ENCODE results near the gene TBC1D5.

DNA sequence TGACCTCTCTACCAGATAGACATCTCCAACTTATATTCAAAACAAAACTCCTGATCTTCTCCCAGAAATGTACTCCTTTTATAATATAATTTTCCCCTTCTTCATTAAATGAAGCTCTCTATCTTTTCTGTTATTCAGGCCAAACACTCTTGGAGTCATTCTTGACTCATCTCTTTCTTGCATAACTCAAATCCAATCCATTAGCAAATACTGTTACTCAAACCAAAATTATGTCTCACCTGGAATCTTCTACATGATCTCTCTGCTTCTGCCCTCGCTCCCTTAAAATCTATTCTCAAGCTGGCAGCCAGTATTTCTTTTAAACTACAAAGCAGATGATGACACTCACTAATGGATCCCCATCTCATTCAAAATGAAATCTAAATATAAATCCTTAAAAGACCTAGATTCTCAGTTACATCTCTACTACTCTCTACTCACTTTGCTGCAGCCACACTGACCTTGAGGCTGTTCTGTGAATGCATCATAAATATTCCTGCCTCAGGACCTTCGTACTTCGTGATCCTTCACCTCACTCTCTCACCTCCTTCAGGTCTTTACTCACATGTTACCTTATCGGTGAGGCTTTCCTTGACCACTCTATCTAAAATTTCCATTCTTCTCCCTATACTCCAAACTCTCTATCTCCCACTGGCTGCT, 160.9 kb downstream of the TBC1D5 start:
- TF ChIP-seq EZH2phosphoT487 (IDR thresholded peaks at IDR 0.05; ENCODE audit: borderline replicate concordance), result no peak
- TF ChIP-seq, protein P1, sequence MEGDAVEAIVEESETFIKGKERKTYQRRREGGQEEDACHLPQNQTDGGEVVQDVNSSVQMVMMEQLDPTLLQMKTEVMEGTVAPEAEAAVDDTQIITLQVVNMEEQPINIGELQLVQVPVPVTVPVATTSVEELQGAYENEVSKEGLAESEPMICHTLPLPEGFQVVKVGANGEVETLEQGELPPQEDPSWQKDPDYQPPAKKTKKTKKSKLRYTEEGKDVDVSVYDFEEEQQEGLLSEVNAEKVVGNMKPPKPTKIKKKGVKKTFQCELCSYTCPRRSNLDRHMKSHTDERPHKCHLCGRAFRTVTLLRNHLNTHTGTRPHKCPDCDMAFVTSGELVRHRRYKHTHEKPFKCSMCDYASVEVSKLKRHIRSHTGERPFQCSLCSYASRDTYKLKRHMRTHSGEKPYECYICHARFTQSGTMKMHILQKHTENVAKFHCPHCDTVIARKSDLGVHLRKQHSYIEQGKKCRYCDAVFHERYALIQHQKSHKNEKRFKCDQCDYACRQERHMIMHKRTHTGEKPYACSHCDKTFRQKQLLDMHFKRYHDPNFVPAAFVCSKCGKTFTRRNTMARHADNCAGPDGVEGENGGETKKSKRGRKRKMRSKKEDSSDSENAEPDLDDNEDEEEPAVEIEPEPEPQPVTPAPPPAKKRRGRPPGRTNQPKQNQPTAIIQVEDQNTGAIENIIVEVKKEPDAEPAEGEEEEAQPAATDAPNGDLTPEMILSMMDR (conservative IDR thresholded peaks at IDR 0.05; ENCODE audit: low read length), result no peak

All from Loucy (cell line).